Mammary epithelial cell (primary cell): ENCODE results near the gene POFUT2.

Source experiments
- CTCF ChIP-seq, 2 donors: IDR thresholded peaks in 1 of 2; conservative IDR thresholded peaks in 1 of 2; 2 replicates each; pipeline ENCODE4 v1.5.1; 2011 to 2012; ENCODE audit warnings: inconsistent platforms in 2 of 2, low read length in 2 of 2, mild to moderate bottlenecking in 2 of 2, control low read depth in 1 of 2, low read depth in 1 of 2; ENCODE audit not compliant: insufficient read depth in 1 of 2; ENCODE audit errors: extremely low read depth in 1 of 2
- EZH2 ChIP-seq: IDR thresholded peaks from 2 replicates; pipeline ENCODE4 v1.6.1; 2012; ENCODE audit warnings: low read length, inconsistent platforms, borderline replicate concordance

- TF ChIP-seq CTCF (conservative IDR thresholded peaks at IDR 0.05 in 1 of 2, IDR thresholded peaks at IDR 0.05 in 1 of 2; ENCODE audit: extremely low read depth in 1 of 2, insufficient read depth in 1 of 2, low read depth in 1 of 2, low read length in 2 of 2) (no peak), EZH2 (no peak)
These were observed 61.9 kb downstream of the POFUT2 start for GRCh38 chr21:45225741-45226327.
